ENCODE data around the gene MZT2A.
"Not testable (repeated sequence)": the region's sequence is repeated elsewhere in the genome, so short reads cannot be mapped to it uniquely, and the experiment has no call there.

MZT2A gene

DNA sequence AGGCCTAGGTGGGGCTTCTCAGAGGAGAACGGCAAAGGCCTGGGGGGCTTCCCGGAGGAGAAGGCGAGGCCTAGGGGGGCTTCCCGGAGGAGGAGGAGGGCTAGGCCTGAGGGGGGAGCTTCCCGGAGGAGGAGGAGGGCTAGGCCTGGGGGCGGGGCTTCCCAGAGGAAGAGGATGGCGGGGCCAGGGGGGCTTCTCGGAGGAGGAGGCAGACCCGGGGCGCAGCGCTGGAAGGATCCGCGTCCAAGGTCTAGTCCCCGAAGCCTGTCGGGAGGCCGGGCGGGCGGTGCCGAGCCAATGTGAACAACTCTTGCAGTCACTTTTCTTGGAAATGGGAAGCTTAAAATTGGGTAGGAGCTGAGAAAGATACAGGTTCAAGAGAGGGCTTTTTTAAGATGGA is 46.3 kb downstream of the MZT2A start:
- DNase-seq: no peak

DNA sequence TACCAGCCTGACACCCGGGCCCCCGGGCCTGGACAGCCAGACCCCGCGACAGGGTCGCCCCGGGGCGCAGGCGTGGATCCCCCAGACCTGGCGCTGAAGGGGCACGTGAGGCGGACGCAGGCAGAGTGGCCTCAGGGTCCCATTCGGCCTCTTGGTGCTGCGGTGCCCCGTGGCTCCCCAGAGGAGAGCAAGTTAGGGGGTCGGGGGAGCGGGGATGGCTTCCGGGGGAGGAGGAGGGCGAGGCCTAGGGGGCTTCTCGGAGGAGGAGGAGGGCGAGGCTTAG is 46.7 kb downstream of the MZT2A start:
- not testable (repeated sequence) for DNase-seq

DNA sequence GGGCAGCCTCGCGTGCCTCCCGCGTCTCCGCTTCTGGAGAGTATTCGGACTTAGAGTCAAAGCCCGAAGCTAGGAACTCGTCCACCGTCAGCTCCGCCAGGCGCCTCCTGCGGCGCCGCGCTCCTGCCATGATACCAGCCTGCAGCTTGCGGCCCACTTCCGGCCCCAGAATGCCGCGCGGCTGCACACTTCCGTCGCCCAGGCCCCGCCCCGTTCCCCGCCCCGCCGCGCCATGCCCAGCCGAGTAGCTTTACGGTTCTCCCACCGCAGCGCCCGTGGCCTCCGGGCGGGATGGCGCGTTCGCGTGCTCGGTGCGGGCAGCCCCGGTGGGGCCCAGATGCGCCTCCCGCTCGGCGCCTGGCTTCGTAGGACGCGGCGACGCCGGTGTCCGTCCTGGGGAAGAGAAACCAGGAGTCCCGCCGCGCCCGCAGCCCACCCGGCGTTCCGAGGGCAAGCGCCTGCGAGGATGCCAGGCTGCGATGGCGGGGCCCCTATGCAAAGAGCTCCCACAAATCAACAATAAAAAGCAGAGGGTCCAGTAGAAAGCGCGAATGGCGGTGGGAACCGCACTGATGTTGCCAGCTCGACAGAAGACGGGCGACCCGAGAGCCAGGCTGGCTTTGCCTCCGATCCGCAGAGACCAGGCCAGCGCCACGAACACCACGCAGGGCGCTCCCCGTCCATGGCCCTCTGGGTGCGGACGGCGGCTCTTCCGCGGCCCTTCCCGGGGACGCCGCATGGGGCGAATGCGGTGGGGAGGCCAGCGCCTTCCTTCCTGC is 47.3 kb downstream of the MZT2A start:
- DNase-seq: not testable (repeated sequence)

DNA sequence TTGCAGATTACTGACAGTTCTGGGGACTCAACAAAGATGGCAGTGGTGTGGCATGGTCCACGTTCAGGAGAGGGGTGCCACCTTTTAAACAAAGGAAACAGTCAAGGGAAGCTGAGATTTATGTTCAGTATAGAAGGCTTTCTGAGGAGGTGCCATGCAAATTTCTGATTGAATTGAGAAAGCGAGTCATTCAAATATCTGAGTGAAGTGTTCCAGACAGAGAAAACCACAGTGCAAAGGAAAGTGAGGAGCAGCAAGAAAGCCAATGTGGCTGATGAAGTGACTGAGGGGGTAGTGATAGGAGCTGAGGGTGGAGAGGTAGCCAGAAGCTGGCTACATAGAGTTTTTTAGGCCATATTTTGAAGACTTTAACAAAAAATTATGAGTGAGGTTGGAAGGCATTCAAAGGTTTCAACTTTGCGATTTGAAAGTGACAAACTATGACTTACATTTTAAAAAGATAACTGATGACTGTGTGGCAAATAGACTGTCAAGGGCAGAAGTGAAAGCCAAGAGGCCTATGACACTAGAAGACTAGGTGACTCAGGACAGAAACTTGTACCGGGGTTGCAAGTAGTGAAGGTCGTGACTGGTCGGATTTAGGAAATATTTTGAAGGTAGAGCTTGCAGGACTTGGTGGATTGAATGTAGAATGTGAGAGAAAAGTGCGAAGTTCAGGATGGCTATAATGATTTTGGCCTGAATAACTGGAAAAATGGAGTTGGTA is 51.3 kb downstream of the MZT2A start:
- not testable (repeated sequence) for DNase-seq
